GF-D8 (cell line): ENCODE measurements around the gene CARD18.
"Not testable (repeated sequence)": the region's sequence is repeated elsewhere in the genome, so short reads cannot be mapped to it uniquely, and the experiment has no call there.

Experiments
- DNase-seq: peaks from one replicate; lab custom pipeline; 2025; lab: John Stamatoyannopoulos, UW

The CARD18 gene

DNA sequence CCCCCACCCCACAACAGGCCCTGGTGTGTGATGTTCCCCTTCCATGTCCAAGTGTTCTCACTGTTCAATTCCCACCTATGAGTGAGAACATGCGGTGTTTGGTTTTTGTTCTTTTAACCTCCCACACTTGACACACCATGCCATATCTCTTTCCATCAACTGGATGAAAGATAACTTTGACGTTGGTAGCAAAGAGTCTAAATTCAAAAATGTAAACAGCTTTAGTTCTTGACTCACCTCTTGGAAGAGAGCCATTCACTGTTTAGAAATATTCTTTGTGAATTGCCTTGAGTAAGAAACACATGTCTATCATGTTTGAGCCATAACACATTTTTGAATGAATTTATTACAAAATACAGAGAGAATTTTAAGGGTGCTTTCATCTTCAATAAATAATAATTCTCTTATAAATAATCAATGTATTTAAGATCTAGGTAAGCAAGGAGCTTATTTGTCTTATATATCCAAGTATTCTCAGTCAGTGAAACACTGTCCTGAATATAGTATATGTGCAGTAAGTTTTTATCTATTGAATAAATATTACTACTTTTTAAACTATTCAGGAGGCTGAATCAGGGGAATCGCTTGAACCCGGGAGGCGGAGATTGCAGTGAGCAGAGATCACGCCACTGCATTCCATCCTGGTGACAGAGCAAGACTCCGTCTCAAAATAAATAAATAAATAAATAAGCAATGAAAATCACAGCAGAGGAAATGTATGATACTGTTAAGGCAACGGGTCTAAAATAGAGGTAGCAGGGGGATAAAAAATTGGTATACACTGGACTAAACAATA is 6.7 kb downstream of the CARD18 start:
- no peak for DNase-seq

DNA sequence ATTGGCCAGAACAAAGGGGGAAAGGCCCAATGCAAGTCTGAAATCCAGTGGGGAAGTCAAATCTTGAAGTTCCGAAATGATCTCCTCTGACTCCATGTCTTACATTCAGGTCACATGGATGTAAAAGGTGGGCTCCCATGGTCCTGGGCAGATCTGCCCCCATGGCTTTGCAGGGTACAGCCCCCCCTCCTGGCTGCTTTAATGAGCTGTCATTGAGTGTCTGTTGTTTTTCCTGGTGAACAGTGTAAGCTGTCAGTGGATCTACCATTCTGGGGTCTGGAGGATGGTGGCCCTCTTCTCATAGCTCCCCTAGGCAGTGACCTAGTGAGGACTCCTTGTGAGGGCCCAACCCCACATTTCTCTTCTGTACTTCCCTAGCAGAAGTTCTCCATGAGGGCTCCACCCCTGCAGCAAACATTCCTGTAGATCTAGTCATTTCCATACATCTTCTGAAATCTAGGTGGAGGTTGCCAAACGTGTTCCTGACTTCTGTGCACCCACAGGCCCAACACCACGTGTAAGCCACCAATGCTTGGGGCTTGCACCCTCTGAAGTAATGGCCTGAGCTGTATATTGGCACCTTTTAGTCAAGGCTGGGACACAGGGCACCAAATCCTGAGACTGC is 9.3 kb downstream of the CARD18 start:
- DNase-seq, result no peak

DNA sequence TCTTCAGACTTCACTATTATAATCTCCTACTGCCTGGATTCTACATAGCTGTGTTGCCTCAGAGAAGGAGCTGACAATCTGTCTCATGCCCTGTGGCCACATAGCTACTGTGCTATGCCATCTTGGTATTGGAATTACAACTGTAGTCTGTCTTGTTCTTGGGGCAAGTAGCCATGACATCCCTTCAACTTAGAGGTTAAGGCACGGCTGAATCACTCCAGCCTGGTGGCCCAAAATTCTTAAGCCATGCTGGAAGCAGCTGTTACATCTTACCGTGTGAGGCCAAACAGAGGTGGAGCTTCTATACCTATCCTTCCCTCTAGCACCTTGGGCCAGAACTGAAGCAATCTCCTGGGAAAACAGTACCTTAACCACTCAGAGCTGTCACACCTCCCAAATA is 14.8 kb downstream of the CARD18 start:
- DNase-seq, result no peak

DNA sequence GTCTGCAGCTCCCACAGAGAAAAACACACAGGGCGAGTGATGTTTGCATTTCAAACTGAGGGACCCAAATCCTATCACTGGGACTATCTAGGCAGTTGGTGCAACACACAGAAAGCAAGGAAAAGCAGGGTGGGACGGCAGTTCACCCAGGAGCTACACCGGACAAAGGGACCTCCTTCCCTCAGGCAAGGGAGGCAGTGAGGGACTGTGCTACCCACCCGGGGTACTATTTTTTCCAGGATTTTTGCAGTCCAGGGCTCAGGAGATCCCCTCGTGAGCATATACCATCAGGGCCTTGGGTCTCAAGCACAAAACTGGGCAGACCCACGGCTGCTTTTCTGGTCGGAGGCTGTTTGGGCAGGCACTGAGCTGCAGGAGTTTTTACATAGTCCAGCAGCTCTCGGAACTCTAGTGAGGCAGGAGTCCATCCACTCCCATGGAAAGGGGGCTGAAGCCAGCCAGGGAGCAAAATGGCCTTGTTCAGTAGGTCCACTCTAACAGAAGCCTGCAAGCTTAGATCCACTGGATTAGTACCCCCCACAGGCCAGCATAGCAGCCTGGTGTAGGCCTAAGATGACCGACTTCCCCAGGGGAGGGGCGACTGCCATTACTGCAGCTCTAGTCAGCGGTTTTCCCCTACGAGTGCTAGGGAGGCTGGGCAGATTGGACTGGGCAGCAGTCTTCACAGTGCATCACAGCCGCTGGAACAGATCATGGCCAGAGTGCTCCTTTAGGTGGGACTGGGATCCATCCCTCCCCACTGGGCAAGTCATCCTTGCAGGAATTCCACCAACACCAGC is 28.2 kb downstream of the CARD18 start:
- no peak for DNase-seq

DNA sequence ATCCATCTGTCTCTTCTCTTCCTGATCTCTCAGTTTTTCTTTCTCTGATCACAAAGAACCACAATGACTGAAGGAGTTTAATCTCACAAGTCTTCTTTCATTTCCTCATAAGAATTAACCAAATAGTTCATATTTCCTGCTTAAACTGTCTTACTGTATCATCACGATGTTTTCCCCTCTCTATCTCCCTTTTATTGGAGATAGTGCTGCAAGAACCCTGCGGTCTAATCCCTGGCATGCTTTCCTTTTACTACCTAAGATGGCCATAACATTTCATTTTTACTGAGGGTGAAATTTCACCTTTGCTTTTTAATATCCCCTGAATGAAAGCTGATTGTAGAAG is 28.9 kb downstream of the CARD18 start:
- DNase-seq, result no peak

DNA sequence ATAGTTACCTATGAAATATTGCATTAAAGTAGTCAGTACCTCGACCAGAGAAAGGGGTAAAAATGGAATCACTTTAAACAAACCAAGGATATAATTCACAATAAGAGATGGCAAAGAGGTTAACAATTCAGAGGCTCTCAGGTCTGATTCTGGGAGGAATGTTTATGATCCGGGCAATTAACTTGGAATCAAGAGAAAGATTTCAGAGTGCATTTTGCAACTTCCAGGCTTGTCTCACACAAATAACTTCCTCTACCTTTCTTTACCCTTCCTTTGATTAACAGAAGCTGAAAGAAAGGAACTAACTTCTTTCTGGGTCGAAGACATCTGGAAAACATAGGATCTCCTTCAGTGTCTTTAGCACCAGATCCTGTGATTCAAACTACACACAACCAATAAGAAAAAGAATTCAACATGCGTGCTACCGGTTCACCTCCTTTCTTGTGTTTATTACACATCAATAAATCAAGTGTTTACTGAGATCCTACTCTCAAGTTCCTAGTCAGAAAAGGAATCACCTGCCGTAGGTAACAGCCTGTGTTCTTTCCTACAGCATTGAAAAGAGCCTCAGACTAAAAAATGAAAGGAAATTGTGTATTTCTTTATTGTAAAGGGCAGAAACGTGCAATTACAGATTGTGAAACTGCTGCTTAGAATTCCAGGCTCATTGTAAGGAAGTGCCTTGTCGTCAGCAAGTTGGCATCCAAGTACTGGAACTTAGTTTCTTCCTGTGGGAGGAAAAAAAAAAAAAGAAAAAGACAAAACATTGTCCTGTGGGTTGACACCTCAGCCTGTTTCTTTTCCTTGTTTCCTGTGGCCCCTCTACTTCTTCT is 29.5 kb downstream of the CARD18 start:
- no peak for DNase-seq

DNA sequence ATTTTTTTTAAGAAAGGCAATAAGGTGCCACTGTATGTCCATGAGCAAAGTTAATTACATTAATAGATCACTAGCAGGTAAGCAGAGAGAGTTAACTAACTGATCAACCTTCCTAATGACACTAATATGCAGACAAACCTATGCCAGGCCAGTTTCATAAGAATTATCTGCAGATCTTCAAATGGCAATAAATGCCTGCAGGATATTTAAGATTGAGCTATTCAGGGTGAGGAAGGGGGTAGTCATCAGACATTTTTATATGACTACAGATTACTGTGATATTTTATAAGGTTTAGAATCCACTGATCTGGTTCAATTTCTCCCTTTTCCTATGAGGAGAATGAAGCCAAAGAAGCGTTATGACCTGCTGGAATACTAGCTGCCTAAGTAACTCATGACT is 30.2 kb downstream of the CARD18 start:
- no peak for DNase-seq

DNA sequence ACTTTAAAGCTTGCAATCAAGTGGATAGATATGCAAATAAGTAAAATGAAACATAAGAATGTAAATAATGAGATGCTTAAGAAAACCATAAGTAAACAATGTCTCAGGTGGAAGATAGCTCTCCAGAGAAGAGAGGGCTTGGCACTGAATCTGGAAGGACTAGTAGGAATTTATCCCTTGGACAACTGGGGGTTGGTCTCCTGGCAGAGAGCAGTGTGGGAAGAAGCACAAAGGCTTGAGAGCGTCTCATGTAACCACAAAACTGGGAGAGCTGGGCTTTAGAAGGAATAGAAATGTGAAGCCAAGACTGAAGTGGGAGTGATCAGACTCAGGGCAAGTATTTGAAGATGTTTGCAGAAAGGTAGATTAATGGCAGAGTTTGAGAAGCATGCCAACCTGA is 31.3 kb downstream of the CARD18 start:
- no peak for DNase-seq

DNA sequence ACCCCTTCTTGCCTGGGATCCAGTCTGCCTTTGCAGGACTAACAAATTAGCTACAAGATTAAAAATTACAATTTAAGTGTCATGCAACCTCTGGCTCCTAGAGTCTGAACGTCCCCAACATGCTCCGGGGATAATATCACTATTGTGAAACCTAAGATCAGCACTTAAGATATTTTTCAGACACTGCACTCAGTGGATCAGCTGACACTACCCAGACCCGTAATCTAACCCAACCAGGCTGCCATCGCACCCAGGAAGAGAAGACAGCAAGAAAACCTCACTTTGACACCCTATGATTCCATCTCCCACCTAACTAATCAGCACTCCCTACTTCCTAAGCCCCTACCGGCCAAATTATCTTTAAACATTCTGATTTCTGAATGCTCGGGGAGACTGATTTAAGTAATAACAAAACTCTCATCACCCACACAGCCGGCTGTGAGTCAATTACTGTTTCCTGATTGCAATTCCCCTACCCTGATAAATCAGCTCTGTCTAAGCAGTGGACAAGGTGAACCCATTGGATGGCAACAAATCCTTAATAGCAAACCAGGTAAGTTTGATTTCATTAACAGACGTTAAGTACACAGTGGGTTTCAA is 32.2 kb downstream of the CARD18 start:
- DNase-seq, result not testable (repeated sequence)

DNA sequence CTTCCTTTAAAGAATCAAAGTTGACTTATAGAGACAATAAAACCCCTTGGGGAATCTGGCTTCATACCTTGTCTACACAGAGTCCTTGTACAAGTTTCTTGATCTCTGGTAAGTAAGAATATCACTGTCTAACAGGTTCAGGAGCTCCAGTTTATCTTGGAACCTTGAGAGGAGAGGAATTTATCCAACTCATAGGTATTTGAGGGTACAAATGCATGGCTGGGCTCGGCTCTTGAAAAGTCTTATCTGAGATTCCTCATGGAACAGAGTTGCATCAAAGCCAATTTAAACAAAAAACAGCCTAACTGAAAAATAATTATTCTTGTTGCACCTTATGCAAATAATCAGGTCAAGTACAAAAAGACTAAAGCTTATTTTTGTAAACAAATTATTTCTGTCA is 33.4 kb downstream of the CARD18 start:
- no peak for DNase-seq

DNA sequence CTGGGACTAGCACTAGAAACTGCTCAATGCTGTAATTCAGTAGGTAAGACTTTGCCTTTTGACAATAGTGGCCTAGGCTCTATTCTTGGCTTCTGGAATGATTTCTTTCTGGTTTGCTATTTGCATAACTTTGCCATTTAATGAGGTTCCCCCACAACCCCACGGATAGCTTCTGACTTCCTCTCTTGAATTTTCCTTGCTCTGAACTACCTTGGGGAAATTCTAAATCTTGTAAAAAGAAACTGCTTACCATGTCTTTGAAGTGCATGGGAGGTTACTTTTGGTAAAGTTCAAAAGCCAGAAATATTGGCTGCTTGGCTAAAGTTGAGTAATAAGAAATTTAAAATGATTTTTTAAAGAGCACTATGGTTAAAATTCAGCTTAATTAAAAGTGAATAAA is 35.3 kb downstream of the CARD18 start:
- no peak for DNase-seq

DNA sequence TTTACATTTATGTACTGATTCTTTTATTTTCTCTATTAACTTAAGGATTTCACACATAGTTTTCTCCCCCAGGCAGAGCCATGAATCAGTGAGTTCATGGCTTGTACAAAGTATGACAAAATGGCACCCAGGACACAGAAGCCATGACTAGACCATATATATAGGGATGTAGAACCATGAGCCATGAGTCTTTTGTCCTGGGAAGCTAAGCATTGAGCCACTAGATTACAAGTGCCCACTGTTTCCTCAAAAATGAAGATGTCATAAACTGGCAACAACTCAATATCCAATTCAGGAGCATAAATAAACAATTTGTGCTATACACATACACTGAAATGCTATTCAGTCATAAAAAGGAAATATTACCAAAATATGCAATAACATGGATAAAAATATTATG is 36.2 kb downstream of the CARD18 start:
- no peak for DNase-seq

DNA sequence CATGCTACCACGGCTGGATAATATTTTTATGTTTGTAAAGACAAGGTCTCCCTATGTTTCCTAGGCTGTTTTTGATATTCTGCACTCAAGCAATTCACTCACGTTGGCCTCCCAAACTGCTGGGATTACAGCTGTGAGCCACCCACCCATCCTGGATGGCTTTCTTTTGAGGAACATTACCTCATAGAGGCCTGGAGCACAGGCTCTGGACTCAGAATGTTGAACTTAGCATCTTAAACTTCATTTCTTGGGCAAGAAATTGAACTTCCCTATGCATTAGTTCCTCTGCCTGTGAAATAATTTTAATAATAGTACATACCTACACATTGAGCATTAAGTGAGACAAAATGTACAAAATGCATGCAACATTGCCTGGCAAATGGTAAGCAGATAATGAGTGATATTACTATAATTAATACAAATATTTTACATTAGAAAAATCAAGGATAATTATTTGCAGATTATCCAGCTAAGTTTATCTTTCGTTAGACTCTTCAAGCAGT is 37.4 kb downstream of the CARD18 start:
- not testable (repeated sequence) for DNase-seq

DNA sequence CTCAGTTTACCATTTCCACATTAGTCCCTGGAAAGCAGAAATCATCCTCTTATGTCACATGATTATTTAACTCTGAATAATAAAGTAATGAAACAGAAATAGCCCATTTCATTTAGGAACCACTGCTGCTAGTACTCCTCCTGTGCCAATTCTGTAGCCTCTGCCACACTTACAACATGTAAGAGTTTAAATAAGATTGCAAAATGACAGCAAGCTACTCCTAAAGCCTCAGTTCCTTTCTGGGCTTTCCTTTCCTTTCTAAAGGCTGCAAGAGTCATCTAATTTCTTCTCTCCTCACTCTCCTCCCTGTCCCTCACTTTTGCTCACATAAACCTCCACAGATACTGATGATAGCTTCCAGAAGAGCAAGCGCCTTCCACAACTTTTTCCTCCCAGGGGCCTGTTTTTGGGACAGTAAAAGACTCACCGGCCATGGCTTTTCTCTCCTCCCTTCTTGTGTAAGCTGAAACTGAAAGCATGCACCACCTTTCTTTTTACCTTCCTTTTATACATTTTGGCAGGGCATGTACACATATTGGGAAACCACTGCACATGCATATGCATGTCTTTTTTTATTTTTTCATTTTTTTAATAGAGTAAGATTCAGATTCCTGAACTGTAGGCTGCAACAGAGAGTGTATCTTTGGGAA is 38.5 kb downstream of the CARD18 start:
- DNase-seq, result no peak

DNA sequence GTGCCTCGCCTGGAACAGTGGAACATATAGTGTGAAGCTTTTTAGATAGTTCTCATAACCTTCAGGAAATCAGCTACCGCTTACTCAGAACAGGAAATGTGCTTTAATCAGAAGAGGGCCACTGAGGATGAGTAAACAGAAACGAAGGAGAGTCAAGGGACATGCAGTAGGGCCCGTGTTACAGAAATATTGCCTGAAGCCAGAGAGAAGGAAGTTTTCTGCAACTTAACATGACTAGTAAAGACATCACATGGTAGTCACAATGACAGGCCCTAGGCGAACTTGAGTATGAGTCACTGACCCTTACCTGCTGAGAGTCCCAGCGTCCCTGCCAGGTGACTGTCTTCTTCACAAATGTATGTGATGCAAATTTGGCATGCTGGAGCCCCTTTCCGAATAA is 39.4 kb downstream of the CARD18 start:
- no peak for DNase-seq

DNA sequence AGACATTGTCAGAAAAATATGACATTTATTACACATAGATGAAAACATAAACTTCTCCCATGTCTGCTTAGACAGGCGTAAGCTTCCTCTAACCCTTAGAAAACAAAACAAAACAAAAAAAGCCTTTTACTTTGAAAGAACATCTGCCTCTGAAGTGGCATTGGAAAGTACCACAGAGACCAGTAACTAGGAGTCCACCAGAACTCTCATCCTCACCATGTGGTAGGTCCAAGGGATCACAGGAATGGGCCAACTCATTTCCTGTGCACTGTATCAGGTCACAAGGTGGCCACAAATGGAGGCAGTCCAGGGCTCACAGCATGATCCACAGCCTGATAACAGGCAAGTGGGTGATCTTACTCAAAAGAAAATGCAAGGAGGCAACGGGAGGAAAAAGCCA is 40.0 kb downstream of the CARD18 start:
- DNase-seq, result not testable (repeated sequence)

DNA sequence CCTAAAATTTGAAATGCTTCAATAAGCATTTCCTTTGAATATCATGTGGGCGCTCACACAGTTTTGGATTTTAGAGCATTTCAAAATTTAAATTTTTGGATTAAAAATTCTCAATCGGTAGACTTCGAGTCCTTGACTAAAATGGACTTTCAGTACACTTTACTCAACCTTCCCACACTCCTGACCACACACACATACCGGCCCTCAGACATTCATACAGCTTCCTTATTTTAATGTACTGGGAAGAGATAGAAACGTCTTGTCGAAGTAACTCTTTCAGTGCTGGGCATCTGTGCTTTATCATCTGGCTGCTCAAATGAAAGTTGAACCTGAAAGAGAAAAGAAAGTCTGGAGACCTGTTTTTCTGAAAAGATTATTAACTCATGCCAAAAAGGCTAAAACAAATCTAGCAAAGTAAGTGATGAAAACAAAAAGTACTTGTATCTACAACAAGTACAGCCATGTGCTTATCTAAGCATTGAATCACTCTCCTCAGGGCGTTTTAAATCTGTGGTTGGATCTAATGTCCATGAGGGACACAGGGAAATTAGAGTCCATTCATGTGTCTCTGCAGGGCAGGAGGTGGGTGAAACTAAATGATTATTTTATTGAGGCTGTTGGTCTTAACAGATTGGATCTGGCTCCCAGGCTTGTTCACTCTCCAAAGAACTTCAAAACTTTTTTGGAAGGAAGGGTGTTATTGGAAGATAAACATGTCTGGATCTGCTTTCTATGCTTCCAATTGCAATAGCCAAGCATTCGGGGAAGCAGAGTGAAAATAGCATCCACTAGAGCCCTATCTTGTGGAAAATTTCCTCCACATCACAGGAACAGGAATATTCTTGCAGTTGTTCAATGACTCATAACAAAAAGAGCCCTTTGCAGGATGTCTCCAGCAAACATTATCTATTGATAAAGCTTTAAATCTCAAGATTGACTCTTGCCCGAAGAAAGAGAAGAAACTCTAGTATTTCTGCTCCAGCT is 47.0 kb downstream of the CARD18 start:
- DNase-seq, result no peak
